WTC11 (cell line): ENCODE results near the gene ACBD5.
A peak's percentile ranks its signal among the peaks of the same experiment; 100 is the strongest.

Experiments
- CREB1 ChIP-seq: sonication (generic); formaldehyde crosslinking; IDR thresholded peaks from 2 replicates; pipeline ENCODE4 v1.8.0; 2023; ENCODE audit warnings: mild to moderate bottlenecking, missing genetic modification reagents
- OVOL2 ChIP-seq: fragments of 250-450 bp; sonication (Bioruptor Pico); IDR thresholded peaks from 2 replicates; pipeline ENCODE4 v1.9.0; 2021; ENCODE audit warnings: mild to moderate bottlenecking, borderline replicate concordance
- ZNF138 ChIP-seq: sonication (generic); formaldehyde crosslinking; conservative IDR thresholded peaks from 2 replicates; pipeline ENCODE4 v1.8.1; 2022; ENCODE audit warnings: mild to moderate bottlenecking, moderate library complexity, missing genetic modification reagents
- TF ChIP-seq, protein P1 (sequence below): fragments of 200-600 bp; IDR thresholded peaks from 2 replicates; pipeline ENCODE4 v1.8.0; 2022; ENCODE audit warnings: antibody characterized with exemption

DNA sequence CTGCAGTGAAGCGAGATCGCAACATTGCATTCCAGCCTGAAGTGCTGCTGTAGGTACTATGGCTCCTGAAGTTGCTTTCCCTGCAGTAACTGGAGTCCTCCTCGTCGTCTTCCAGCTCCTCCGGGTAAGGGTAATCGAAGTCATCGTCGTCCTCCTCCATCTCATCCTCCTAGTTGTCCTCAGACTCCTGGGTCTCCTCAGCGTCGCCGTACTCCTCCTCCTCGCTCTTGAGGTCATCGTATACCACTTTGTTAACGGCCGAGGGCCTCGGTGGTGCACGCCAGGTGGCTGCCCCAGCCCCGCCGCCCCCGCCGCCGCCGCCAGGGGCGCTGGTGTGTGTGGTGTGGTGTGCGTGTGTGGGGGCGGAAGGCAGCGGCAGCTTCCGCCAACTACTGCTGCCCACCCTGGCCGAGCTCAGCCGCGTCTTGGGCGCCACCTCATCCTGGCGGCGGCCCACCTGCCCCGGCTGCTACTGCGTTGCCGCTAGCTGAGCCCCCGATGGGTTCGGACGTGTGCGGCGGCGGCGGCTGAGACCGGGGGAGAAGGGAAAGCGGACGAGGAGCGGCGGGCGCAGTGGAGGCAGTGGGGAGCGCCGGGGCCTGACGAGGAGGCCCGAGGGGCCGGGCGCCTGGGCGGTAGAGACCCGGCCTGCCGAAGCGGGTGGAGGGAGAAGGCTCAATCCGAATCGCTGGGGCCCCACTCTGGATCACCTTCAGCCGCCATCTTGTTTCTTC, 11.8 kb upstream of the ACBD5 start:
- TF ChIP-seq, protein P1, sequence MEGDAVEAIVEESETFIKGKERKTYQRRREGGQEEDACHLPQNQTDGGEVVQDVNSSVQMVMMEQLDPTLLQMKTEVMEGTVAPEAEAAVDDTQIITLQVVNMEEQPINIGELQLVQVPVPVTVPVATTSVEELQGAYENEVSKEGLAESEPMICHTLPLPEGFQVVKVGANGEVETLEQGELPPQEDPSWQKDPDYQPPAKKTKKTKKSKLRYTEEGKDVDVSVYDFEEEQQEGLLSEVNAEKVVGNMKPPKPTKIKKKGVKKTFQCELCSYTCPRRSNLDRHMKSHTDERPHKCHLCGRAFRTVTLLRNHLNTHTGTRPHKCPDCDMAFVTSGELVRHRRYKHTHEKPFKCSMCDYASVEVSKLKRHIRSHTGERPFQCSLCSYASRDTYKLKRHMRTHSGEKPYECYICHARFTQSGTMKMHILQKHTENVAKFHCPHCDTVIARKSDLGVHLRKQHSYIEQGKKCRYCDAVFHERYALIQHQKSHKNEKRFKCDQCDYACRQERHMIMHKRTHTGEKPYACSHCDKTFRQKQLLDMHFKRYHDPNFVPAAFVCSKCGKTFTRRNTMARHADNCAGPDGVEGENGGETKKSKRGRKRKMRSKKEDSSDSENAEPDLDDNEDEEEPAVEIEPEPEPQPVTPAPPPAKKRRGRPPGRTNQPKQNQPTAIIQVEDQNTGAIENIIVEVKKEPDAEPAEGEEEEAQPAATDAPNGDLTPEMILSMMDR, result peak; percentile 64; the same call in 1 of the 2 replicates
- TF ChIP-seq CREB1 (CRISPR knock-in tag), result no peak
- TF ChIP-seq ZNF138, result 0 out of 2 replicates have a peak, but pooled peaks have one; percentile 28
- no peak for TF ChIP-seq OVOL2
